ENCODE results near the gene SLC6A12.

- TF ChIP-seq JUN (CRISPR knock-in tag; IDR thresholded peaks at IDR 0.05) (no peak), CTCF (IDR thresholded peaks at IDR 0.05) (no peak), SP1 (CRISPR knock-in tag; conservative IDR thresholded peaks at IDR 0.05) (no peak), ZNF219 (CRISPR knock-in tag; IDR thresholded peaks at IDR 0.05; ENCODE audit: borderline replicate concordance) (no peak), ZNF232 (CRISPR knock-in tag; IDR thresholded peaks at IDR 0.05) (no peak)
- TF ChIP-seq, protein P1, sequence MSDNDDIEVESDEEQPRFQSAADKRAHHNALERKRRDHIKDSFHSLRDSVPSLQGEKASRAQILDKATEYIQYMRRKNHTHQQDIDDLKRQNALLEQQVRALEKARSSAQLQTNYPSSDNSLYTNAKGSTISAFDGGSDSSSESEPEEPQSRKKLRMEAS (CRISPR knock-in tag; IDR thresholded peaks at IDR 0.05), result no peak
Measured at GRCh38 chr12:184811-185575, 29.0 kb downstream of the SLC6A12 start.
